IMR-90 (cell line): ENCODE results near the gene PKD2L1. TPM values are rescaled to one million over a fixed set of nuclear protein-coding genes. Genes with fewer than 3 reads are reported as not detected.

Experiments used
- ATAC-seq: fragments of 200-7000 bp; cut with Tn5 transposase; 2 replicates; pipeline ENCODE4 v1.9.1; 2020; ENCODE audit warnings: low read depth, mild to moderate bottlenecking, moderate library complexity
- BruUV-seq: library from RNA; stranded (reverse); fragments of 400-500 nt; replicated peaks from 2 replicates; lab custom pipeline; 2021; lab: Mats Ljungman, UMichigan
- CTCF ChIA-PET: fragments of 300-600 bp; formaldehyde crosslinking; extraction: SDS; loops from one replicate; lab custom pipeline; 2021; ENCODE audit warnings: antibody characterized with exemption; lab: Yijun Ruan, JAX
- POLR2A ChIA-PET: fragments of 300-600 bp; sonication (Branson Sonifier 250); formaldehyde crosslinking; loops from one replicate; lab custom pipeline; 2022; ENCODE audit warnings: antibody characterized with exemption; ENCODE audit not compliant: unreplicated experiment; lab: Charles Lee
- DNase-seq: peaks from one replicate; pipeline ENCODE4 v3.0.0; 2013
- H2AFZ ChIP-seq: replicated peaks from 2 replicates; pipeline ENCODE3; 2013; ENCODE audit warnings: low read length, mild to moderate bottlenecking; ENCODE audit not compliant: poor library complexity
- H2AK5ac ChIP-seq: 2 replicates; pipeline ENCODE4 v1.6.1; 2013; ENCODE audit warnings: low read depth, low read length, inconsistent platforms
- H2AK9ac ChIP-seq: replicated peaks from 2 replicates; pipeline ENCODE3; 2013; ENCODE audit warnings: mild to moderate bottlenecking, low read depth, low read length, moderate library complexity; ENCODE audit not compliant: poor library complexity
- H2BK120ac ChIP-seq: 2 replicates; pipeline ENCODE4 v1.6.1; 2013; ENCODE audit warnings: low read depth, low read length, inconsistent platforms
- H2BK15ac ChIP-seq: 3 replicates; pipeline ENCODE4 v1.6.1; 2013; ENCODE audit warnings: low read depth, low read length, inconsistent platforms
- H2BK20ac ChIP-seq: 2 replicates; pipeline ENCODE4 v1.6.1; 2013; ENCODE audit warnings: low read depth, mild to moderate bottlenecking, inconsistent platforms, low read length, moderate library complexity
- H2BK5ac ChIP-seq: 2 replicates; pipeline ENCODE4 v1.6.1; 2013; ENCODE audit warnings: mild to moderate bottlenecking, low read depth, low read length, inconsistent platforms; ENCODE audit not compliant: poor library complexity, severe bottlenecking
- H3K14ac ChIP-seq: replicated peaks from 2 replicates; pipeline ENCODE4 v1.6.1; 2013; ENCODE audit warnings: low read depth, low read length, inconsistent platforms
- H3K18ac ChIP-seq: 2 replicates; pipeline ENCODE4 v1.6.1; 2013; ENCODE audit warnings: low read depth, low read length, control low read depth
- H3K23ac ChIP-seq: 2 replicates; pipeline ENCODE4 v1.6.1; 2013; ENCODE audit warnings: low read depth, low read length, inconsistent platforms
- H3K27ac ChIP-seq: 2 replicates; pipeline ENCODE4 v1.5.1; 2013; ENCODE audit warnings: mild to moderate bottlenecking, control low read depth, low read length; ENCODE audit not compliant: insufficient read depth
- H3K27me3 ChIP-seq: 2 replicates; pipeline ENCODE4 v1.6.1; 2013; ENCODE audit warnings: low read length; ENCODE audit not compliant: control insufficient read depth, insufficient read depth
- H3K36me3 ChIP-seq: 2 replicates; pipeline ENCODE4 v1.6.1; 2013; ENCODE audit warnings: low read length, mixed read lengths; ENCODE audit not compliant: control insufficient read depth, insufficient read depth
- H3K4ac ChIP-seq: 2 replicates; pipeline ENCODE4 v1.6.1; 2013; ENCODE audit warnings: low read depth, low read length, inconsistent platforms
- H3K4me1 ChIP-seq: 2 replicates; pipeline ENCODE4 v1.6.1; 2013; ENCODE audit warnings: low read length, mixed read lengths; ENCODE audit not compliant: control insufficient read depth, insufficient read depth
- H3K4me2 ChIP-seq: 2 replicates; pipeline ENCODE4 v1.6.1; 2013; ENCODE audit warnings: low read depth, mild to moderate bottlenecking, control low read depth, low read length, moderate library complexity
- H3K4me3 ChIP-seq: 2 replicates; pipeline ENCODE4 v1.5.1; 2013; ENCODE audit warnings: low read depth, mild to moderate bottlenecking, control low read depth, low read length, moderate library complexity; ENCODE audit not compliant: insufficient read depth
- H3K56ac ChIP-seq: 2 replicates; pipeline ENCODE4 v1.6.1; 2013; ENCODE audit warnings: low read length, inconsistent platforms; ENCODE audit not compliant: insufficient read depth; ENCODE audit errors: extremely low read depth
- H3K79me1 ChIP-seq, 2 experiments: 2 replicates each; pipeline ENCODE4 v1.6.1; 2013; ENCODE audit warnings: low read length in 2 of 2, inconsistent platforms in 1 of 2, low read depth in 1 of 2
- H3K9ac ChIP-seq: 2 replicates; pipeline ENCODE4 v1.6.1; 2013; ENCODE audit warnings: low read depth, low read length, control low read depth
- H3K9me1 ChIP-seq: 2 replicates; pipeline ENCODE4 v1.6.1; 2013; ENCODE audit warnings: low read length, inconsistent platforms; ENCODE audit not compliant: insufficient read depth
- H3K9me3 ChIP-seq: 2 replicates; pipeline ENCODE4 v1.6.1; 2013; ENCODE audit warnings: low read length; ENCODE audit not compliant: control insufficient read depth, insufficient read depth
- H4K20me1 ChIP-seq: 2 replicates; pipeline ENCODE4 v1.6.1; 2013; ENCODE audit warnings: low read length, inconsistent platforms; ENCODE audit not compliant: insufficient read depth
- H4K5ac ChIP-seq: 2 replicates; pipeline ENCODE4 v1.6.1; 2013; ENCODE audit warnings: mild to moderate bottlenecking, low read depth, low read length, control low read depth
- H4K8ac ChIP-seq, 2 experiments: 2 replicates each; pipeline ENCODE4 v1.6.1; 2013; ENCODE audit warnings: low read depth in 2 of 2, low read length in 2 of 2, control low read depth in 1 of 2, inconsistent platforms in 1 of 2
- H4K91ac ChIP-seq: 2 replicates; pipeline ENCODE4 v1.6.1; 2013; ENCODE audit warnings: low read depth, low read length, inconsistent platforms; ENCODE audit not compliant: insufficient read depth
- BHLHE40 ChIP-seq: fragments of 150-350 bp; IDR thresholded peaks from 2 replicates; pipeline ENCODE4 v1.6.1; 2016; ENCODE audit warnings: mild to moderate bottlenecking, low read depth, low read length
- CEBPB ChIP-seq: IDR thresholded peaks from 2 replicates; pipeline ENCODE4 v1.6.1; 2012; ENCODE audit warnings: low read depth, low read length, improper control_type of control experiment
- CHD1 ChIP-seq: IDR thresholded peaks from 2 replicates; pipeline ENCODE4 v1.6.1; 2012; ENCODE audit warnings: low read depth, low read length, improper control_type of control experiment
- CTCF ChIP-seq: conservative IDR thresholded peaks from 2 replicates; pipeline ENCODE4 v1.5.1; 2012; ENCODE audit warnings: mild to moderate bottlenecking, low read depth, low read length, improper control_type of control experiment
- ELK1 ChIP-seq: fragments of 150-350 bp; IDR thresholded peaks from 2 replicates; pipeline ENCODE4 v1.6.1; 2016; ENCODE audit warnings: low read depth, mild to moderate bottlenecking, low read length, moderate library complexity, borderline replicate concordance
- FOS ChIP-seq: fragments of 150-350 bp; IDR thresholded peaks from 2 replicates; pipeline ENCODE4 v1.6.1; 2016; ENCODE audit warnings: low read depth, low read length
- MAFK ChIP-seq: IDR thresholded peaks from 2 replicates; pipeline ENCODE4 v1.6.1; 2012; ENCODE audit warnings: low read depth, low read length, improper control_type of control experiment
- MAZ ChIP-seq: IDR thresholded peaks from 2 replicates; pipeline ENCODE4 v1.6.1; 2012; ENCODE audit warnings: low read depth, mild to moderate bottlenecking, low read length, improper control_type of control experiment, moderate library complexity, borderline replicate concordance
- MXI1 ChIP-seq: IDR thresholded peaks from 2 replicates; pipeline ENCODE4 v1.6.1; 2012; ENCODE audit warnings: low read depth, mild to moderate bottlenecking, low read length, moderate library complexity, borderline replicate concordance
- NFE2L2 ChIP-seq: fragments of 150-350 bp; IDR thresholded peaks from 2 replicates; pipeline ENCODE4 v1.6.1; 2016; ENCODE audit warnings: low read depth, mild to moderate bottlenecking, low read length
- POLR2A ChIP-seq: IDR thresholded peaks from 2 replicates; pipeline ENCODE4 v1.6.1; 2012; ENCODE audit warnings: mild to moderate bottlenecking, low read depth, low read length
- RAD21 ChIP-seq: IDR thresholded peaks from 2 replicates; pipeline ENCODE4 v1.6.1; 2012; ENCODE audit warnings: low read length, improper control_type of control experiment
- RCOR1 ChIP-seq: IDR thresholded peaks from 2 replicates; pipeline ENCODE4 v1.6.1; 2012; ENCODE audit warnings: mild to moderate bottlenecking, low read length, improper control_type of control experiment; ENCODE audit not compliant: insufficient replicate concordance
- RFX5 ChIP-seq: IDR thresholded peaks from 2 replicates; pipeline ENCODE4 v1.8.0; 2012; ENCODE audit warnings: low read depth, mild to moderate bottlenecking, low read length, moderate library complexity
- SMC3 ChIP-seq: fragments of 150-350 bp; IDR thresholded peaks from 2 replicates; pipeline ENCODE4 v1.6.1; 2016; ENCODE audit warnings: low read depth, mild to moderate bottlenecking, antibody characterized with exemption, low read length, moderate library complexity
- USF2 ChIP-seq: fragments of 150-350 bp; IDR thresholded peaks from 2 replicates; pipeline ENCODE4 v1.6.1; 2017; ENCODE audit warnings: mild to moderate bottlenecking, antibody characterized with exemption, low read length, low read depth
- WGBS, 2 experiments: methylation state at CpG; one replicate each; pipeline versions ENCODE4 v1.1.5 to v1.1.7; 2013; ENCODE audit warnings: missing lambda C conversion rate in 2 of 2; ENCODE audit not compliant: insufficient read length in 1 of 2; ENCODE audit errors: extremely low coverage in 2 of 2; 5-methylcytosine and 5-hydroxymethylcytosine counted together
- dilution Hi-C: fragments of 300-500 bp; cut with HindIII; formaldehyde crosslinking; loops from one replicate; pipeline ENCODE4 v1.14.3; 2018; ENCODE audit warnings: low sequenced_read_pairs; ENCODE audit not compliant: unreplicated experiment
- in situ Hi-C: fragments of 300-500 bp; cut with MboI; formaldehyde crosslinking; loops from 3 replicates; pipeline ENCODE4 v1.14.3; 2019; ENCODE audit warnings: low sequenced_read_pairs, inconsistent platforms, mixed read lengths
- intact Hi-C: fragments of 100-400 bp; cut with micrococcal nuclease; formaldehyde crosslinking; loops from 2 replicates; pipeline ENCODE4 v1.10.0; 2022
- polyA plus RNA-seq, 3 experiments: library from polyadenylated mRNA; depleted of rRNA; stranded (reverse); fragments of >200 nt; gene quantifications; 2 replicates each; pipeline ENCODE4 v1.2.3, GENCODE V29; 2012; ENCODE audit warnings: low replicate concordance in 1 of 3
- total RNA-seq: library from RNA; depleted of rRNA; stranded (reverse); fragments of >200 nt; gene quantifications from 2 replicates; pipeline ENCODE4 v1.2.3, GENCODE V29; 2012

The PKD2L1 gene
- total and polyA plus RNA-seq, 2 of the 4 experiments (the other 2 are of a cell fraction), result not detected

GRCh38 chr10:100333106-100333505 lies 3.1 kb upstream of the PKD2L1 start:
- no peak overlapping the region for H2AK5ac ChIP-seq
- peaks cover 43% of the 10 kb centered on the region for H3K27me3 ChIP-seq
- no peak for DNase-seq
- no peak overlapping the region for H2BK120ac ChIP-seq
- no peak overlapping the region for H3K9ac ChIP-seq
- no peak overlapping the region for H4K5ac ChIP-seq
- no peak overlapping the region for H2BK5ac ChIP-seq
- H4K91ac ChIP-seq, result no peak overlapping the region
- TF ChIP-seq MAFK (no peak), POLR2A (no peak), RAD21 (no peak), RCOR1 (no peak), FOS (no peak), CTCF (no peak), SMC3 (no peak), RFX5 (no peak), BHLHE40 (no peak), MAZ (no peak), MXI1 (no peak), NFE2L2 (no peak), USF2 (no peak), CEBPB (no peak), ELK1 (no peak), CHD1 (no peak)
- no peaks in the 10 kb centered on the region for H3K36me3 ChIP-seq
- no peak for ATAC-seq
- H2AFZ ChIP-seq, result no peak overlapping the region
- H3K4me1 ChIP-seq, result no peaks in the 10 kb centered on the region
- no peak overlapping the region for H3K23ac ChIP-seq
- no peak overlapping the region for H2BK20ac ChIP-seq
- H3K14ac ChIP-seq, result no peak overlapping the region
- no CpG with 5 or more reads among the region's 4 CpGs for WGBS, 2 experiments
- POLR2A ChIA-PET, result interaction anchor here (0.6 kb wide), 1 partner anchor 14 kb away, joined by 3 read pairs; the partner anchor contains the start of gene SCD
- H3K56ac ChIP-seq, result no peak overlapping the region
- intact Hi-C loops, result no loop called here
- H2BK15ac ChIP-seq, result no peak overlapping the region
- no peak overlapping the region for H3K4me3 ChIP-seq
- H3K79me1 ChIP-seq, result no peaks in the 10 kb centered on the region
- no peaks in the 10 kb centered on the region; the same call in 1 of the 2 replicates for H3K9me3 ChIP-seq
- dilution Hi-C loops, result no loop called here
- H4K20me1 ChIP-seq, result no peaks in the 10 kb centered on the region
- in situ Hi-C loops, result loop anchor here (25.0 kb wide), 1 partner anchor 554 kb away; no protein-coding TSS in a partner anchor
- no peak overlapping the region for H2AK9ac ChIP-seq
- no peaks in the 10 kb centered on the region for H3K9me1 ChIP-seq
- BruUV-seq, result no TSS peak
- no peak overlapping the region for H3K4me2 ChIP-seq
- H3K18ac ChIP-seq, result no peak overlapping the region
- no peak overlapping the region for H4K8ac ChIP-seq
- no peak overlapping the region for H3K27ac ChIP-seq
- CTCF ChIA-PET, result no interaction called here
- H3K4ac ChIP-seq, result no peak overlapping the region
